PFSK-1 (cell line): ENCODE results near the gene NUDT22.

Source experiments
- POLR2AphosphoS5 ChIP-seq: IDR thresholded peaks from 2 replicates; pipeline ENCODE4 v1.6.1; 2012; ENCODE audit warnings: low read depth, mild to moderate bottlenecking, control low read depth, low read length, moderate library complexity
- TAF1 ChIP-seq: IDR thresholded peaks from 2 replicates; pipeline ENCODE4 v1.6.1; 2012; ENCODE audit warnings: low read length, control low read depth, borderline replicate concordance; ENCODE audit not compliant: insufficient read depth
- TF ChIP-seq, protein P1 (sequence below), 2 experiments: IDR thresholded peaks; 2 replicates each; pipeline versions ENCODE4 v1.6.1 to v1.8.0; 2011 to 2012; ENCODE audit warnings: low read depth in 2 of 2, low read length in 2 of 2, control low read depth in 1 of 2, inconsistent platforms in 1 of 2, mild to moderate bottlenecking in 1 of 2, moderate library complexity in 1 of 2; ENCODE audit not compliant: insufficient read depth in 1 of 2

DNA sequence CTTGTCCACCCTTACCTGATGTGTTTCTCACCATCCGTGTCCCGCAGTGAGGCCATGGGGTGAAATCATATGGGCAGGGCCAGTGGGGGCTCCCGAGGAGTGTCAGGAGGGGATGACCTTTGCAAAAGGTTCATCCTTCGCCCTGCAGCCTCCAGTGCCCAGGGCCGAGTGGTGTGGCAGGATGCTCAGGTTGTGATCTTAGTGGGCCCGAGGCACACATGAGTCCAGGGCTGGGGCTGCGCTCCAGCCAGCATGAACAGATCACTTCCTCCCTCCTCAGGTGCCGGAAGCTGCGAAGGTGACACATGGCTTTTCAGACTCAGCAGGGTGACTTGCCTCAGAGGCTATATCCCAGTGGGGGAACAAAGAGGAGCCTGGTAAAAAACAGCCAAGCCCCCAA is 12.0 kb downstream of the NUDT22 start:
- TF ChIP-seq POLR2AphosphoS5 (no peak), TAF1 (no peak)
- TF ChIP-seq, protein P1, sequence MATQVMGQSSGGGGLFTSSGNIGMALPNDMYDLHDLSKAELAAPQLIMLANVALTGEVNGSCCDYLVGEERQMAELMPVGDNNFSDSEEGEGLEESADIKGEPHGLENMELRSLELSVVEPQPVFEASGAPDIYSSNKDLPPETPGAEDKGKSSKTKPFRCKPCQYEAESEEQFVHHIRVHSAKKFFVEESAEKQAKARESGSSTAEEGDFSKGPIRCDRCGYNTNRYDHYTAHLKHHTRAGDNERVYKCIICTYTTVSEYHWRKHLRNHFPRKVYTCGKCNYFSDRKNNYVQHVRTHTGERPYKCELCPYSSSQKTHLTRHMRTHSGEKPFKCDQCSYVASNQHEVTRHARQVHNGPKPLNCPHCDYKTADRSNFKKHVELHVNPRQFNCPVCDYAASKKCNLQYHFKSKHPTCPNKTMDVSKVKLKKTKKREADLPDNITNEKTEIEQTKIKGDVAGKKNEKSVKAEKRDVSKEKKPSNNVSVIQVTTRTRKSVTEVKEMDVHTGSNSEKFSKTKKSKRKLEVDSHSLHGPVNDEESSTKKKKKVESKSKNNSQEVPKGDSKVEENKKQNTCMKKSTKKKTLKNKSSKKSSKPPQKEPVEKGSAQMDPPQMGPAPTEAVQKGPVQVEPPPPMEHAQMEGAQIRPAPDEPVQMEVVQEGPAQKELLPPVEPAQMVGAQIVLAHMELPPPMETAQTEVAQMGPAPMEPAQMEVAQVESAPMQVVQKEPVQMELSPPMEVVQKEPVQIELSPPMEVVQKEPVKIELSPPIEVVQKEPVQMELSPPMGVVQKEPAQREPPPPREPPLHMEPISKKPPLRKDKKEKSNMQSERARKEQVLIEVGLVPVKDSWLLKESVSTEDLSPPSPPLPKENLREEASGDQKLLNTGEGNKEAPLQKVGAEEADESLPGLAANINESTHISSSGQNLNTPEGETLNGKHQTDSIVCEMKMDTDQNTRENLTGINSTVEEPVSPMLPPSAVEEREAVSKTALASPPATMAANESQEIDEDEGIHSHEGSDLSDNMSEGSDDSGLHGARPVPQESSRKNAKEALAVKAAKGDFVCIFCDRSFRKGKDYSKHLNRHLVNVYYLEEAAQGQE (IDR thresholded peaks at IDR 0.05; ENCODE audit: insufficient read depth in 1 of 2, low read depth in 2 of 2, low read length in 2 of 2), result no peak
